ENCODE measurements around the gene CDH13. TPM values are rescaled to one million over a fixed set of nuclear protein-coding genes. Genes with fewer than 3 reads are reported as not detected.

CDH13 gene
- total and polyA plus RNA-seq, 2 of the 8 experiments (the other 6 are each of a cell fraction or from before 2014, with no cell fraction given) = 2.3 to 2.4 TPM

- H3K4me1 ChIP-seq (replicated peaks in 1 of 4; ENCODE audit: control insufficient read depth in 3 of 4, insufficient read depth in 4 of 4, low read length in 3 of 4) = peaks cover 0 to 2% (median 0%) of the 10 kb centered on the region in 4 experiments; a peak in 1 of 7 replicates
- H2BK15ac ChIP-seq (ENCODE audit: low read length) = no peak overlapping the region; the same call in 1 of the 2 replicates
- no peaks in the 10 kb centered on the region for H3K36me3 ChIP-seq (ENCODE audit: control insufficient read depth in 2 of 4, insufficient read depth in 4 of 4, low read length in 3 of 4)
- 80% methylated on average over 2 of the region's 2 CpGs; no CpG with 5 or more reads in 1 of the 2 experiments for WGBS, 2 experiments (ENCODE audit: extremely low coverage in 1 of 2, insufficient coverage in 1 of 2, insufficient read length in 1 of 2, insufficient replicate concordance in 2 of 2, low coverage in 1 of 2, low lambda C conversion rate in 2 of 2, missing lambda C conversion rate in 1 of 2)
- H3K4me2 ChIP-seq (ENCODE audit: insufficient read depth in 1 of 2, low read depth in 2 of 2, low read length in 2 of 2) = no peak overlapping the region
- H3K27ac ChIP-seq (ENCODE audit: low read depth, low read length) = no peak overlapping the region
- H3K9ac ChIP-seq (replicated peaks in 1 of 4; ENCODE audit: extremely low read depth in 1 of 4, low read depth in 3 of 4, low read length in 3 of 4) = no peak overlapping the region
- H4K8ac ChIP-seq (ENCODE audit: extremely low read depth, insufficient read depth, low read length) = no peak overlapping the region
- no peak overlapping the region for H3K4ac ChIP-seq (replicated peaks; ENCODE audit: insufficient read length, low read depth, low read length)
- no peak overlapping the region for H2BK20ac ChIP-seq (ENCODE audit: low read length)
- no peaks in the 10 kb centered on the region for H3K9me3 ChIP-seq (ENCODE audit: insufficient read depth in 2 of 2, low read depth in 1 of 2, low read length in 1 of 2)
- peaks cover 2% of the 10 kb centered on the region; the same call in 1 of the 2 replicates for H3K23me2 ChIP-seq (ENCODE audit: low read depth, low read length)
- ChIA-PET CTCF (ENCODE audit: partially characterized antibody) (interaction anchor here (1.4 kb wide), 1 partner anchor 10 kb away, joined by 3 read pairs; no protein-coding TSS in a partner anchor), POLR2A (ENCODE audit: partially characterized antibody) (no interaction called here)
- H3K23ac ChIP-seq (ENCODE audit: insufficient read length) = no peak overlapping the region
- no peaks in the 10 kb centered on the region for H3K79me2 ChIP-seq (ENCODE audit: control insufficient read depth in 1 of 2, insufficient read depth in 2 of 2, low read length in 2 of 2)
- H3K18ac ChIP-seq (ENCODE audit: extremely low read depth, low read length) = no peak overlapping the region
- no peaks in the 10 kb centered on the region for H4K20me1 ChIP-seq (replicated peaks in 1 of 2; ENCODE audit: control insufficient read depth in 1 of 2, insufficient read depth in 2 of 2, low read length in 2 of 2)
- no peak overlapping the region for H4K91ac ChIP-seq (replicated peaks; ENCODE audit: insufficient read length, low read length)
- no peak overlapping the region for H2BK5ac ChIP-seq (ENCODE audit: low read depth, low read length)
- H2BK12ac ChIP-seq (ENCODE audit: low read depth, low read length) = no peak overlapping the region
- no peak overlapping the region for H3K14ac ChIP-seq (ENCODE audit: insufficient read length)
- no peak overlapping the region for H3K4me3 ChIP-seq (ENCODE audit: extremely low read depth in 1 of 4, insufficient read depth in 2 of 4, low read depth in 3 of 4, low read length in 4 of 4)
- DNase-seq (ENCODE audit: low read depth in 1 of 2, low spot score in 2 of 2) (no peak), FAIRE-seq (no peak)
- no peak overlapping the region for H4K5ac ChIP-seq (ENCODE audit: insufficient read length, low read depth, low read length)
- H3K79me1 ChIP-seq (ENCODE audit: low read depth, low read length) = no peaks in the 10 kb centered on the region
- no peak overlapping the region for H2AK5ac ChIP-seq (ENCODE audit: low read depth, low read length)
- H3K56ac ChIP-seq (replicated peaks; ENCODE audit: insufficient read length, low read depth, low read length) = no peak overlapping the region
- H2AFZ ChIP-seq (ENCODE audit: low read length) = no peak overlapping the region
- H3K27me3 ChIP-seq (replicated peaks in 1 of 4; ENCODE audit: control insufficient read depth in 3 of 4, extremely low read depth in 1 of 4, insufficient read depth in 3 of 4, low read length in 3 of 4) = no peaks in the 10 kb centered on the region
- no peak overlapping the region for H2BK120ac ChIP-seq (replicated peaks; ENCODE audit: low read depth, low read length)
- TF ChIP-seq, protein P1, sequence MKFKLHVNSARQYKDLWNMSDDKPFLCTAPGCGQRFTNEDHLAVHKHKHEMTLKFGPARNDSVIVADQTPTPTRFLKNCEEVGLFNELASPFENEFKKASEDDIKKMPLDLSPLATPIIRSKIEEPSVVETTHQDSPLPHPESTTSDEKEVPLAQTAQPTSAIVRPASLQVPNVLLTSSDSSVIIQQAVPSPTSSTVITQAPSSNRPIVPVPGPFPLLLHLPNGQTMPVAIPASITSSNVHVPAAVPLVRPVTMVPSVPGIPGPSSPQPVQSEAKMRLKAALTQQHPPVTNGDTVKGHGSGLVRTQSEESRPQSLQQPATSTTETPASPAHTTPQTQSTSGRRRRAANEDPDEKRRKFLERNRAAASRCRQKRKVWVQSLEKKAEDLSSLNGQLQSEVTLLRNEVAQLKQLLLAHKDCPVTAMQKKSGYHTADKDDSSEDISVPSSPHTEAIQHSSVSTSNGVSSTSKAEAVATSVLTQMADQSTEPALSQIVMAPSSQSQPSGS (IDR thresholded peaks at IDR 0.05; ENCODE audit: low read length) = no peak
- TF ChIP-seq POLR2AphosphoS5 (IDR thresholded peaks at IDR 0.05; ENCODE audit: low read depth, low read length) (no peak), CHD1 (IDR thresholded peaks at IDR 0.05; ENCODE audit: low read depth, low read length) (no peak), KDM4A (IDR thresholded peaks at IDR 0.05; ENCODE audit: low read depth, low read length, severe bottlenecking) (no peak), YY1 (IDR thresholded peaks at IDR 0.05; ENCODE audit: low read depth, low read length) (no peak), RNF2 (IDR thresholded peaks at IDR 0.05; ENCODE audit: borderline replicate concordance, low read depth, low read length, missing control alignments, poor library complexity, severe bottlenecking) (no peak), MAX (IDR thresholded peaks at IDR 0.05) (no peak), RFX5 (IDR thresholded peaks at IDR 0.05; ENCODE audit: borderline replicate concordance, low read depth, low read length) (no peak), FOSL1 (IDR thresholded peaks at IDR 0.05; ENCODE audit: insufficient read depth, low read depth, low read length) (no peak), EP300 (IDR thresholded peaks at IDR 0.05; ENCODE audit: borderline replicate concordance in 1 of 2, low read depth in 2 of 2, low read length in 2 of 2) (no peak), RXRA (IDR thresholded peaks at IDR 0.05; ENCODE audit: insufficient read depth, low read depth, low read length) (no peak), GTF2F1 (IDR thresholded peaks at IDR 0.05; ENCODE audit: borderline replicate concordance, low read depth, low read length) (no peak)
Measured at GRCh38 chr16:83724585-83724984, 1097.8 kb downstream of the CDH13 start.
